Subcutaneous adipose tissue (tissue), 4 donors: ENCODE data around the gene FGF18. TPM values are rescaled to one million over a fixed set of nuclear protein-coding genes. Genes with fewer than 3 reads are reported as not detected.

Source experiments
- total RNA-seq, 4 donors: library from RNA; depleted of rRNA; stranded (reverse); fragments of >200 nt; gene quantifications; one replicate each; pipeline ENCODE4 v1.1.0, GENCODE V29; 2016
- TF ChIP-seq, protein P1 (sequence below): fragments of 450-650 bp; IDR thresholded peaks from one replicate; pipeline ENCODE4 v1.5.1; 2016; ENCODE audit warnings: low read depth, mild to moderate bottlenecking, control low read depth, antibody characterized with exemption, moderate library complexity

FGF18 gene
- total RNA-seq, 4 donors from 2014 or later: 0.33 to 0.66 TPM; not detected in 2

DNA sequence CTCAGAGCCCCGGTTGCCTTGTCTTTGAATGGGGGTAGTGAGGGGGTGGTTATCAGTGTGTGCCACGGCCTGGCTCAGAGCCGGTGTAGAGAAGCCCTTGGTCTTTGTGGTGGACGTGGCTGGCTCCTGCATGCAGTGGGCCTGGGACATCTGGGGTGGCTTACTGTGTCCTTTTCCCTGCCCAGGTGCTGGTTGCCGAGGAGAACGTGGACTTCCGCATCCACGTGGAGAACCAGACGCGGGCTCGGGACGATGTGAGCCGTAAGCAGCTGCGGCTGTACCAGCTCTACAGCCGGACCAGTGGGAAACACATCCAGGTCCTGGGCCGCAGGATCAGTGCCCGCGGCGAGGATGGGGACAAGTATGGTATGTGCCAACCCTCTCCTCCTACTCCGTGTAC, 16.5 kb downstream of the FGF18 start:
- TF ChIP-seq, protein P1, sequence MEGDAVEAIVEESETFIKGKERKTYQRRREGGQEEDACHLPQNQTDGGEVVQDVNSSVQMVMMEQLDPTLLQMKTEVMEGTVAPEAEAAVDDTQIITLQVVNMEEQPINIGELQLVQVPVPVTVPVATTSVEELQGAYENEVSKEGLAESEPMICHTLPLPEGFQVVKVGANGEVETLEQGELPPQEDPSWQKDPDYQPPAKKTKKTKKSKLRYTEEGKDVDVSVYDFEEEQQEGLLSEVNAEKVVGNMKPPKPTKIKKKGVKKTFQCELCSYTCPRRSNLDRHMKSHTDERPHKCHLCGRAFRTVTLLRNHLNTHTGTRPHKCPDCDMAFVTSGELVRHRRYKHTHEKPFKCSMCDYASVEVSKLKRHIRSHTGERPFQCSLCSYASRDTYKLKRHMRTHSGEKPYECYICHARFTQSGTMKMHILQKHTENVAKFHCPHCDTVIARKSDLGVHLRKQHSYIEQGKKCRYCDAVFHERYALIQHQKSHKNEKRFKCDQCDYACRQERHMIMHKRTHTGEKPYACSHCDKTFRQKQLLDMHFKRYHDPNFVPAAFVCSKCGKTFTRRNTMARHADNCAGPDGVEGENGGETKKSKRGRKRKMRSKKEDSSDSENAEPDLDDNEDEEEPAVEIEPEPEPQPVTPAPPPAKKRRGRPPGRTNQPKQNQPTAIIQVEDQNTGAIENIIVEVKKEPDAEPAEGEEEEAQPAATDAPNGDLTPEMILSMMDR: no peak

- TF ChIP-seq, protein P1: no peak
These were observed 17.4 kb downstream of the FGF18 start for GRCh38 chr5:171436804-171437285.

- TF ChIP-seq, protein P1: no peak
These were observed 17.9 kb downstream of the FGF18 start for GRCh38 chr5:171437286-171437821.

GRCh38 chr5:171438738-171439137, 19.3 kb downstream of the FGF18 start:
- TF ChIP-seq, protein P1: no peak

DNA sequence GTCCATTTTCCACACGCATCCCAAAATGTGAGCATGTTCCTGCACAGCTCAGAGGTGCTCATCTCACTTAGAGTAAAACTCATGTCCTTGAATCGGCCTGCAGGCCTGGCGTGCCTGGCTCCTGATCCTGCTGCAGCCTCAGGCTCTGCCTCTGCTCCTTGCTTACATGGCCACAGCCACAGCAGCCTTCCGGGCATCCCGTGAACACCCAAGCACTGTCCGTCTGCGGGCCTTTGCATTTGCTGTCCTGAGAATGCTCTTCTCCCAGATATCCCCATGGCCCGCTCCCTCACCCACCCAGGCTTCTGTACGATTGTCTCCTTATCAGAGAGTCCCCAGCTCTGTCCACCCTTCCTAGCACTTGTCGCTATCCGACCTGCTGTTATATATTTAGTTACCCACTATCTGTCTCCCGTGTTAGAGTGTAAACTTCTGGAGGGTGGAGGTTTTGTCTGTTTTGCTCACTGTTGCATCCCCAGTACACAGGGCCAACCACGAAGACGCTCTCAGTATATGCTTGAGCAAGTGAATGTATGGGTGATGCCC, 21.9 kb downstream of the FGF18 start:
- TF ChIP-seq, protein P1: no peak

- TF ChIP-seq, protein P1: no peak
These were observed 23.0 kb downstream of the FGF18 start for GRCh38 chr5:171442287-171443042.

- TF ChIP-seq, protein P1: no peak
These were observed 25.1 kb downstream of the FGF18 start for GRCh38 chr5:171444582-171444981.
